HCT116 (cell line): Measurements from ENCODE around the gene MELTF. TPM values are rescaled to one million over a fixed set of nuclear protein-coding genes. Genes with fewer than 3 reads are reported as not detected.

Source experiments
- ATAC-seq: fragments of 200-7000 bp; cut with Tn5 transposase; 2 replicates; pipeline ENCODE4 v1.9.1; 2020; ENCODE audit warnings: mild to moderate bottlenecking, moderate library complexity
- BruUV-seq: library from RNA; stranded (reverse); fragments of 400-500 nt; replicated peaks from 2 replicates; lab custom pipeline; 2021; lab: Mats Ljungman, UMichigan
- CTCF ChIA-PET: fragments of 300-600 bp; sonication (Branson Sonifier 250); formaldehyde crosslinking; loops from one replicate; lab custom pipeline; 2021; ENCODE audit warnings: antibody characterized with exemption; lab: Charles Lee
- POLR2A ChIA-PET: fragments of 300-600, 350-600 bp; sonication (Branson Sonifier 250); formaldehyde crosslinking; loops from one replicate; lab custom pipeline; 2021; ENCODE audit warnings: antibody characterized with exemption; lab: Charles Lee
- RAD21 ChIA-PET, 2 experiments: fragments of 300-600 bp; sonication (Branson Sonifier 250); formaldehyde crosslinking; loops; one replicate each; lab custom pipeline; 2023; ENCODE audit warnings: low total read pairs in 2 of 2; ENCODE audit not compliant: uncharacterized antibody in 2 of 2, unreplicated experiment in 2 of 2, low non-redundant PET in 1 of 2; lab: Charles Lee
- DNase-seq: peaks from one replicate; pipeline ENCODE4 v3.0.0-alpha.2; 2010; ENCODE audit warnings: low read depth, low spot score
- H2AFZ ChIP-seq: fragments of 200-600 bp; shearing (Covaris generic), sonication (generic); 2 replicates; pipeline ENCODE4 v1.6.1; 2017; ENCODE audit warnings: low read depth, mixed run types, mixed read lengths, antibody characterized with exemption, low read length; ENCODE audit not compliant: poor library complexity, severe bottlenecking
- H3K27ac ChIP-seq: 2 replicates; pipeline ENCODE4 v1.5.1; 2012; ENCODE audit warnings: low read depth, low read length
- H3K27me3 ChIP-seq: fragments of 200-600 bp; sonication (generic); 2 replicates; pipeline ENCODE4 v1.6.1; 2016; ENCODE audit warnings: mixed run types, low read length, mixed read lengths; ENCODE audit not compliant: insufficient read depth
- H3K36me3 ChIP-seq, 2 experiments: fragments of 200-500 bp in 1 of 2; fragments of 200-600 bp in 1 of 2; sonication (Bioruptor generic) in 1 of 2; sonication (generic) in 1 of 2; 2 replicates each; pipeline versions ENCODE4 v1.5.1 to v1.6.1; 2014 to 2016; ENCODE audit warnings: low read length in 2 of 2, inconsistent platforms in 1 of 2, mixed read lengths in 1 of 2, mixed run types in 1 of 2; ENCODE audit not compliant: insufficient read depth in 2 of 2, control insufficient read depth in 1 of 2
- H3K4me1 ChIP-seq, 2 experiments: fragments of 200-600 bp in 1 of 2; sonication (generic) in 1 of 2; 2 replicates each; pipeline versions ENCODE4 v1.5.1 to v1.6.1; 2012 to 2017; ENCODE audit warnings: low read length in 2 of 2, inconsistent platforms in 1 of 2, mild to moderate bottlenecking in 1 of 2, mixed read lengths in 1 of 2, mixed run types in 1 of 2, moderate library complexity in 1 of 2; ENCODE audit not compliant: insufficient read depth in 2 of 2, control insufficient read depth in 1 of 2
- H3K4me2 ChIP-seq: fragments of 200-600 bp; sonication (generic); 2 replicates; pipeline ENCODE4 v1.6.1; 2017; ENCODE audit warnings: mixed run types, low read length, mixed read lengths
- H3K4me3 ChIP-seq, 2 experiments: fragments of 200-600 bp in 1 of 2; sonication (generic) in 1 of 2; replicated peaks in 1 of 2; 2 replicates each; pipeline ENCODE4 v1.5.1; 2011 to 2016; ENCODE audit warnings: low read length in 2 of 2, control low read depth in 1 of 2, low read depth in 1 of 2, mild to moderate bottlenecking in 1 of 2, mixed read lengths in 1 of 2, mixed run types in 1 of 2
- H3K79me2 ChIP-seq: fragments of 200-600 bp; sonication (generic); 2 replicates; pipeline ENCODE4 v1.6.1; 2017; ENCODE audit warnings: mild to moderate bottlenecking, mixed run types, low read length, moderate library complexity, mixed read lengths; ENCODE audit not compliant: insufficient read depth
- H3K9ac ChIP-seq: fragments of 200-600 bp; sonication (generic); 2 replicates; pipeline ENCODE4 v1.6.1; 2016; ENCODE audit warnings: low read length, mixed read lengths
- H3K9me2 ChIP-seq: fragments of 200-600 bp; sonication (generic), shearing (Covaris generic); 2 replicates; pipeline ENCODE4 v1.6.1; 2017; ENCODE audit warnings: mixed run types, mild to moderate bottlenecking, moderate library complexity; ENCODE audit not compliant: insufficient read depth
- H3K9me3 ChIP-seq, 2 experiments: fragments of 200-500 bp in 1 of 2; fragments of 200-600 bp in 1 of 2; sonication (Bioruptor generic) in 1 of 2; sonication (generic) in 1 of 2; 2 replicates each; pipeline ENCODE4 v1.6.1; 2014 to 2017; ENCODE audit warnings: low read length in 2 of 2, mixed read lengths in 2 of 2, inconsistent platforms in 1 of 2, low read depth in 1 of 2, mild to moderate bottlenecking in 1 of 2, mixed run types in 1 of 2, moderate library complexity in 1 of 2; ENCODE audit not compliant: control insufficient read depth in 1 of 2, insufficient read depth in 1 of 2
- H4K20me1 ChIP-seq: fragments of 200-600 bp; sonication (generic), shearing (Covaris generic); 2 replicates; pipeline ENCODE4 v1.6.1; 2017; ENCODE audit warnings: mixed run types, mild to moderate bottlenecking, moderate library complexity; ENCODE audit not compliant: insufficient read depth
- CBX3 ChIP-seq: IDR thresholded peaks from 2 replicates; pipeline ENCODE4 v1.6.1; 2012; ENCODE audit warnings: low read depth
- CEBPB ChIP-seq: IDR thresholded peaks from 2 replicates; pipeline ENCODE4 v1.6.1; 2012; ENCODE audit warnings: low read depth
- EGR1 ChIP-seq: IDR thresholded peaks from 2 replicates; pipeline ENCODE4 v1.6.1; 2012; ENCODE audit warnings: low read depth
- EZH2 ChIP-seq: fragments of 200-600 bp; sonication (generic); IDR thresholded peaks from 2 replicates; pipeline ENCODE4 v1.6.1; 2017; ENCODE audit warnings: antibody characterized with exemption, mixed run types
- EZH2phosphoT487 ChIP-seq: fragments of 200-600 bp; IDR thresholded peaks from 2 replicates; pipeline ENCODE4 v1.6.1; 2018; ENCODE audit warnings: antibody characterized with exemption, borderline replicate concordance
- FOSL1 ChIP-seq: IDR thresholded peaks from 2 replicates; pipeline ENCODE4 v1.6.1; 2012; ENCODE audit warnings: low read depth
- JUND ChIP-seq: IDR thresholded peaks from 2 replicates; pipeline ENCODE4 v1.6.1; 2012
- POLR2AphosphoS5 ChIP-seq: IDR thresholded peaks from 2 replicates; pipeline ENCODE4 v1.6.1; 2011; ENCODE audit warnings: mild to moderate bottlenecking, low read depth, low read length, moderate library complexity
- RAD21 ChIP-seq: IDR thresholded peaks from 2 replicates; pipeline ENCODE4 v1.6.1; 2012; ENCODE audit warnings: low read depth, mild to moderate bottlenecking
- REST ChIP-seq: IDR thresholded peaks from 2 replicates; pipeline ENCODE4 v1.6.1; 2012; ENCODE audit warnings: low read depth
- SIN3A ChIP-seq: IDR thresholded peaks from 2 replicates; pipeline ENCODE4 v1.6.1; 2012; ENCODE audit warnings: low read depth
- SP1 ChIP-seq: IDR thresholded peaks from 2 replicates; pipeline ENCODE4 v1.6.1; 2012; ENCODE audit warnings: low read depth
- TCF7L2 ChIP-seq: IDR thresholded peaks from 2 replicates; pipeline ENCODE4 v1.7.0; 2011; ENCODE audit warnings: borderline replicate concordance, inconsistent platforms; ENCODE audit not compliant: insufficient read depth, insufficient read length; ENCODE audit errors: extremely low read depth
- YY1 ChIP-seq: IDR thresholded peaks from 2 replicates; pipeline ENCODE4 v1.6.1; 2011; ENCODE audit warnings: low read length, low read depth, moderate library complexity, mild to moderate bottlenecking; ENCODE audit not compliant: insufficient replicate concordance; ENCODE audit errors: extremely low read depth
- ZFX ChIP-seq: fragments of 450-650 bp; IDR thresholded peaks from 2 replicates; pipeline ENCODE4 v1.6.1; 2017
- ZNF274 ChIP-seq: fragments of 200-500 bp; sonication (Bioruptor generic); IDR thresholded peaks from 2 replicates; pipeline ENCODE4 v1.6.1; 2014; ENCODE audit warnings: mild to moderate bottlenecking, low read depth, low read length, inconsistent platforms
- intact Hi-C: fragments of 100-400 bp; cut with micrococcal nuclease; formaldehyde crosslinking; loops from 2 replicates; pipeline ENCODE4 v1.10.0; 2022
- total RNA-seq: library from RNA; stranded (reverse); gene quantifications from one replicate; pipeline ENCODE4 v1.2.1, GENCODE V29; 2021; ENCODE audit not compliant: unreplicated experiment
- TF ChIP-seq, protein P1 (sequence below): IDR thresholded peaks from 2 replicates; pipeline ENCODE4 v1.6.1; 2012
- TF ChIP-seq, protein P2 (sequence below): IDR thresholded peaks from 2 replicates; pipeline ENCODE4 v1.6.1; 2011; ENCODE audit warnings: mild to moderate bottlenecking, low read length, moderate library complexity; ENCODE audit not compliant: insufficient replicate concordance; ENCODE audit errors: extremely low read depth
- TF ChIP-seq, protein P3 (sequence below), 3 experiments: fragments of 200-600 bp in 1 of 3; sonication (generic) in 1 of 3; IDR thresholded peaks in 2 of 3; conservative IDR thresholded peaks in 1 of 3; 2 replicates each; pipeline ENCODE4 v1.5.1; 2012 to 2017; ENCODE audit warnings: low read depth in 2 of 3, low read length in 2 of 3, antibody characterized with exemption in 1 of 3, borderline replicate concordance in 1 of 3, control low read depth in 1 of 3, mild to moderate bottlenecking in 1 of 3, mixed read lengths in 1 of 3, mixed run types in 1 of 3, moderate library complexity in 1 of 3; ENCODE audit not compliant: insufficient read depth in 1 of 3
- TF ChIP-seq, protein P4 (sequence below): IDR thresholded peaks from 2 replicates; pipeline ENCODE4 v1.6.1; 2012

Gene MELTF
- total RNA-seq, 1 experiment from 2014 or later, result 47.6 TPM

GRCh38 chr3:197026481-197026866, 3.1 kb downstream of the MELTF start:
- H3K4me1 ChIP-seq, result peaks cover 17 to 31% of the 10 kb centered on the region in 2 experiments
- no peaks in the 10 kb centered on the region for H4K20me1 ChIP-seq
- no peaks in the 10 kb centered on the region for H3K9me2 ChIP-seq
- intact Hi-C loops, result no loop called here
- TF ChIP-seq REST (no peak), EZH2 (no peak), YY1 (no peak), CEBPB (no peak), ZNF274 (no peak), JUND (no peak), CBX3 (no peak), SP1 (no peak), TCF7L2 (no peak), SIN3A (no peak), RAD21 (no peak), FOSL1 (no peak), EZH2phosphoT487 (no peak), ZFX (no peak), POLR2AphosphoS5 (no peak), EGR1 (no peak)
- TF ChIP-seq, protein P1, sequence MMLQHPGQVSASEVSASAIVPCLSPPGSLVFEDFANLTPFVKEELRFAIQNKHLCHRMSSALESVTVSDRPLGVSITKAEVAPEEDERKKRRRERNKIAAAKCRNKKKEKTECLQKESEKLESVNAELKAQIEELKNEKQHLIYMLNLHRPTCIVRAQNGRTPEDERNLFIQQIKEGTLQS, result no peak
- TF ChIP-seq, protein P2, sequence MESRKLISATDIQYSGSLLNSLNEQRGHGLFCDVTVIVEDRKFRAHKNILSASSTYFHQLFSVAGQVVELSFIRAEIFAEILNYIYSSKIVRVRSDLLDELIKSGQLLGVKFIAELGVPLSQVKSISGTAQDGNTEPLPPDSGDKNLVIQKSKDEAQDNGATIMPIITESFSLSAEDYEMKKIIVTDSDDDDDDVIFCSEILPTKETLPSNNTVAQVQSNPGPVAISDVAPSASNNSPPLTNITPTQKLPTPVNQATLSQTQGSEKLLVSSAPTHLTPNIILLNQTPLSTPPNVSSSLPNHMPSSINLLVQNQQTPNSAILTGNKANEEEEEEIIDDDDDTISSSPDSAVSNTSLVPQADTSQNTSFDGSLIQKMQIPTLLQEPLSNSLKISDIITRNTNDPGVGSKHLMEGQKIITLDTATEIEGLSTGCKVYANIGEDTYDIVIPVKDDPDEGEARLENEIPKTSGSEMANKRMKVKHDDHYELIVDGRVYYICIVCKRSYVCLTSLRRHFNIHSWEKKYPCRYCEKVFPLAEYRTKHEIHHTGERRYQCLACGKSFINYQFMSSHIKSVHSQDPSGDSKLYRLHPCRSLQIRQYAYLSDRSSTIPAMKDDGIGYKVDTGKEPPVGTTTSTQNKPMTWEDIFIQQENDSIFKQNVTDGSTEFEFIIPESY, result no peak
- TF ChIP-seq, protein P3, sequence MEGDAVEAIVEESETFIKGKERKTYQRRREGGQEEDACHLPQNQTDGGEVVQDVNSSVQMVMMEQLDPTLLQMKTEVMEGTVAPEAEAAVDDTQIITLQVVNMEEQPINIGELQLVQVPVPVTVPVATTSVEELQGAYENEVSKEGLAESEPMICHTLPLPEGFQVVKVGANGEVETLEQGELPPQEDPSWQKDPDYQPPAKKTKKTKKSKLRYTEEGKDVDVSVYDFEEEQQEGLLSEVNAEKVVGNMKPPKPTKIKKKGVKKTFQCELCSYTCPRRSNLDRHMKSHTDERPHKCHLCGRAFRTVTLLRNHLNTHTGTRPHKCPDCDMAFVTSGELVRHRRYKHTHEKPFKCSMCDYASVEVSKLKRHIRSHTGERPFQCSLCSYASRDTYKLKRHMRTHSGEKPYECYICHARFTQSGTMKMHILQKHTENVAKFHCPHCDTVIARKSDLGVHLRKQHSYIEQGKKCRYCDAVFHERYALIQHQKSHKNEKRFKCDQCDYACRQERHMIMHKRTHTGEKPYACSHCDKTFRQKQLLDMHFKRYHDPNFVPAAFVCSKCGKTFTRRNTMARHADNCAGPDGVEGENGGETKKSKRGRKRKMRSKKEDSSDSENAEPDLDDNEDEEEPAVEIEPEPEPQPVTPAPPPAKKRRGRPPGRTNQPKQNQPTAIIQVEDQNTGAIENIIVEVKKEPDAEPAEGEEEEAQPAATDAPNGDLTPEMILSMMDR (IDR thresholded peaks at IDR 0.05 in 2 of 3, conservative IDR thresholded peaks at IDR 0.05 in 1 of 3; ENCODE audit: borderline replicate concordance in 1 of 3, insufficient read depth in 1 of 3, low read depth in 2 of 3, low read length in 2 of 3), result no peak
- TF ChIP-seq, protein P4, sequence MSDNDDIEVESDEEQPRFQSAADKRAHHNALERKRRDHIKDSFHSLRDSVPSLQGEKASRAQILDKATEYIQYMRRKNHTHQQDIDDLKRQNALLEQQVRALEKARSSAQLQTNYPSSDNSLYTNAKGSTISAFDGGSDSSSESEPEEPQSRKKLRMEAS, result no peak
- H3K27me3 ChIP-seq, result no peaks in the 10 kb centered on the region
- H3K9ac ChIP-seq, result no peak overlapping the region
- BruUV-seq, result no TSS peak
- H3K36me3 ChIP-seq, result peaks cover 2 to 7% of the 10 kb centered on the region in 2 experiments; a peak in 3 of 4 replicates
- ChIA-PET CTCF (no interaction called here), POLR2A (no interaction called here), RAD21 (no interaction called here)
- peaks cover 26% of the 10 kb centered on the region for H3K79me2 ChIP-seq
- no peak for DNase-seq
- no peak overlapping the region for H3K27ac ChIP-seq
- H3K9me3 ChIP-seq, result no peaks in the 10 kb centered on the region
- no peak for ATAC-seq
- H2AFZ ChIP-seq, result no peak overlapping the region
- no peak overlapping the region for H3K4me3 ChIP-seq
- H3K4me2 ChIP-seq, result no peak overlapping the region
